Measurements from ENCODE around the gene C1orf94. TPM values are rescaled to one million over a fixed set of nuclear protein-coding genes. Genes with fewer than 3 reads are reported as not detected.

Gene C1orf94
- total and polyA plus RNA-seq, 2 of the 4 experiments (the other 2 are of a cell fraction): not detected

DNA sequence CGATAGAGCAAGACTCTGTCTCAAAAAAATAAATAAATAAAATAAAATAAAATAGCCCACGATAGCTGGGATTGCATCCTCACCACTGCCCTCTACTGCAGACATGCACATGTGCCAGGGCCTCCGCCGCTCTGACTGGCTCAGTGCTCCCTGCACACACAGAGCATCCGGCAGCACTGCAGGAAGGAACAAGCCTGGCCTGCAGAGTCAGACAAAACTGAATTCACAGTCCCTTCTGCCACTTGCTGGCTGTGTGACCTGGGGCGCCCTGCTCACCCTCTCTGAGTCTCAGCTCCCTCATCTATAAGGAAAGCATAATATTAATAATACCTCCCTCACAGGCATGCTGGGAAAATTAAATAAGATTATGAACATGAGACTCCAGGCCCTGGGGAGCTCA is 47.1 kb upstream of the C1orf94 start:
- intact Hi-C loops (cut with micrococcal nuclease): no loop called here
- H2BK20ac ChIP-seq (ENCODE audit: low read depth, low read length): no peak overlapping the region
- H3K56ac ChIP-seq (ENCODE audit: extremely low read depth, insufficient read depth, low read length): no peak overlapping the region
- TF ChIP-seq RFX5 (IDR thresholded peaks at IDR 0.05; ENCODE audit: low read depth, low read length) (no peak), MXI1 (IDR thresholded peaks at IDR 0.05; ENCODE audit: borderline replicate concordance, low read depth, low read length) (no peak), POLR2A (IDR thresholded peaks at IDR 0.05; ENCODE audit: low read depth, low read length) (no peak), CEBPB (IDR thresholded peaks at IDR 0.05; ENCODE audit: low read depth, low read length) (no peak), USF2 (IDR thresholded peaks at IDR 0.05; ENCODE audit: low read depth, low read length) (no peak), MAZ (IDR thresholded peaks at IDR 0.05; ENCODE audit: borderline replicate concordance, low read depth, low read length) (no peak), RAD21 (IDR thresholded peaks at IDR 0.05; ENCODE audit: low read length) (no peak), BHLHE40 (IDR thresholded peaks at IDR 0.05; ENCODE audit: low read depth, low read length) (no peak)
- CTCF ChIA-PET: no interaction called here
- H4K20me1 ChIP-seq (ENCODE audit: insufficient read depth, low read length): no peaks in the 10 kb centered on the region
- H3K4me2 ChIP-seq (ENCODE audit: low read depth, low read length): no peak overlapping the region
- DNase-seq (no peak), ATAC-seq (ENCODE audit: low read depth) (no peak)
- no peak overlapping the region for H2BK120ac ChIP-seq (ENCODE audit: low read depth, low read length)
- no peak overlapping the region for H3K4me3 ChIP-seq (ENCODE audit: insufficient read depth, low read depth, low read length)
- POLR2A ChIA-PET (ENCODE audit: unreplicated experiment): no interaction called here
- no TSS peak for BruUV-seq (replicated peaks)
- WGBS, 2 experiments (ENCODE audit: extremely low coverage in 2 of 2, insufficient read length in 1 of 2): 42% methylated on average over 2 of the region's 6 CpGs; no CpG with 5 or more reads in 1 of the 2 experiments
- H3K14ac ChIP-seq (replicated peaks; ENCODE audit: low read depth, low read length): no peak overlapping the region
- H3K9ac ChIP-seq (ENCODE audit: low read depth, low read length): no peak overlapping the region
- H2AK9ac ChIP-seq (replicated peaks; ENCODE audit: low read depth, low read length, poor library complexity): no peak overlapping the region
- H3K27ac ChIP-seq (ENCODE audit: insufficient read depth, low read length): no peak overlapping the region
- no peaks in the 10 kb centered on the region for H3K36me3 ChIP-seq (ENCODE audit: control insufficient read depth, insufficient read depth, low read length)
- H2BK15ac ChIP-seq (ENCODE audit: low read depth, low read length): no peak overlapping the region
- H3K4me1 ChIP-seq (ENCODE audit: control insufficient read depth, insufficient read depth, low read length): no peaks in the 10 kb centered on the region
- dilution Hi-C loops (cut with HindIII; ENCODE audit: low sequenced_read_pairs, unreplicated experiment): no loop called here
- no peak overlapping the region for H4K8ac ChIP-seq (ENCODE audit: low read depth in 2 of 2, low read length in 2 of 2)
- H2AFZ ChIP-seq (replicated peaks; ENCODE audit: low read length, poor library complexity): no peak overlapping the region
- no peak overlapping the region for H2AK5ac ChIP-seq (ENCODE audit: low read depth, low read length)
- H2BK5ac ChIP-seq (ENCODE audit: low read depth, low read length, poor library complexity, severe bottlenecking): no peak overlapping the region
- no peak overlapping the region for H4K5ac ChIP-seq (ENCODE audit: low read depth, low read length)
- H3K79me1 ChIP-seq (ENCODE audit: low read depth in 1 of 2, low read length in 2 of 2): no peaks in the 10 kb centered on the region
- no peak overlapping the region for H3K4ac ChIP-seq (ENCODE audit: low read depth, low read length)
- H3K23ac ChIP-seq (ENCODE audit: low read depth, low read length): no peak overlapping the region
- H4K91ac ChIP-seq (ENCODE audit: insufficient read depth, low read depth, low read length): no peak overlapping the region
- H3K27me3 ChIP-seq (ENCODE audit: control insufficient read depth, insufficient read depth, low read length): no peaks in the 10 kb centered on the region
- peaks cover 26% of the 10 kb centered on the region for H3K9me3 ChIP-seq (ENCODE audit: control insufficient read depth, insufficient read depth, low read length)
- no peak overlapping the region for H3K18ac ChIP-seq (ENCODE audit: low read depth, low read length)
- in situ Hi-C loops (cut with MboI; ENCODE audit: low sequenced_read_pairs): no loop called here
- no peaks in the 10 kb centered on the region for H3K9me1 ChIP-seq (ENCODE audit: insufficient read depth, low read length)
